ENCODE data around the gene REM1.
"Not testable (repeated sequence)": the region's sequence is repeated elsewhere in the genome, so short reads cannot be mapped to it uniquely, and the experiment has no call there.

DNA sequence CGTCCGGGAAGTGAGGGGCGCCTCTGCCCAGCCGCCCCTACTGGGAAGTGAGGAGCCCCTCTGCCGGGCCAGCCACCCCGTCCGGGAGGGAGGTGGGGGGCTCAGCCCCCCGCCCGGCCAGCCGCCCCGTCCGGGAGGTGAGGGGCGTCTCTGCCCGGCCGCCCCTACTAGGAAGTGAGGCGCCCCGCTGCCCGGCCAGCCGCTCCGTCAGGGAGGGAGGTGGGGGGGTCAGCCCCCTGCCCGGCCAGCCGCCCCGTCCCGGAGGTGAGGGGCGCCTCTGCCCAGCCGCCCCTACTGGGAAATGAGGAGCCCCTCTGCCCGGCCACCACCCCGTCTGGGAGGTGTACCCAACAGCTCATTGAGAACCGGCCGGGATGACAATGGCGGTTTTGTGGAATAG is 47.5 kb upstream of the REM1 start:
- TF ChIP-seq, protein P1, sequence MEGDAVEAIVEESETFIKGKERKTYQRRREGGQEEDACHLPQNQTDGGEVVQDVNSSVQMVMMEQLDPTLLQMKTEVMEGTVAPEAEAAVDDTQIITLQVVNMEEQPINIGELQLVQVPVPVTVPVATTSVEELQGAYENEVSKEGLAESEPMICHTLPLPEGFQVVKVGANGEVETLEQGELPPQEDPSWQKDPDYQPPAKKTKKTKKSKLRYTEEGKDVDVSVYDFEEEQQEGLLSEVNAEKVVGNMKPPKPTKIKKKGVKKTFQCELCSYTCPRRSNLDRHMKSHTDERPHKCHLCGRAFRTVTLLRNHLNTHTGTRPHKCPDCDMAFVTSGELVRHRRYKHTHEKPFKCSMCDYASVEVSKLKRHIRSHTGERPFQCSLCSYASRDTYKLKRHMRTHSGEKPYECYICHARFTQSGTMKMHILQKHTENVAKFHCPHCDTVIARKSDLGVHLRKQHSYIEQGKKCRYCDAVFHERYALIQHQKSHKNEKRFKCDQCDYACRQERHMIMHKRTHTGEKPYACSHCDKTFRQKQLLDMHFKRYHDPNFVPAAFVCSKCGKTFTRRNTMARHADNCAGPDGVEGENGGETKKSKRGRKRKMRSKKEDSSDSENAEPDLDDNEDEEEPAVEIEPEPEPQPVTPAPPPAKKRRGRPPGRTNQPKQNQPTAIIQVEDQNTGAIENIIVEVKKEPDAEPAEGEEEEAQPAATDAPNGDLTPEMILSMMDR (IDR thresholded peaks at IDR 0.05): not testable (repeated sequence)
- not testable (repeated sequence) for TF ChIP-seq EZH2 (IDR thresholded peaks at IDR 0.05)
